ENCODE measurements around the gene MYCBPAP. TPM values are rescaled to one million over a fixed set of nuclear protein-coding genes. Genes with fewer than 3 reads are reported as not detected.

The MYCBPAP gene
- total RNA-seq, 4 donors from 2014 or later = 0.78 to 3.2 (median 1.6) TPM

DNA sequence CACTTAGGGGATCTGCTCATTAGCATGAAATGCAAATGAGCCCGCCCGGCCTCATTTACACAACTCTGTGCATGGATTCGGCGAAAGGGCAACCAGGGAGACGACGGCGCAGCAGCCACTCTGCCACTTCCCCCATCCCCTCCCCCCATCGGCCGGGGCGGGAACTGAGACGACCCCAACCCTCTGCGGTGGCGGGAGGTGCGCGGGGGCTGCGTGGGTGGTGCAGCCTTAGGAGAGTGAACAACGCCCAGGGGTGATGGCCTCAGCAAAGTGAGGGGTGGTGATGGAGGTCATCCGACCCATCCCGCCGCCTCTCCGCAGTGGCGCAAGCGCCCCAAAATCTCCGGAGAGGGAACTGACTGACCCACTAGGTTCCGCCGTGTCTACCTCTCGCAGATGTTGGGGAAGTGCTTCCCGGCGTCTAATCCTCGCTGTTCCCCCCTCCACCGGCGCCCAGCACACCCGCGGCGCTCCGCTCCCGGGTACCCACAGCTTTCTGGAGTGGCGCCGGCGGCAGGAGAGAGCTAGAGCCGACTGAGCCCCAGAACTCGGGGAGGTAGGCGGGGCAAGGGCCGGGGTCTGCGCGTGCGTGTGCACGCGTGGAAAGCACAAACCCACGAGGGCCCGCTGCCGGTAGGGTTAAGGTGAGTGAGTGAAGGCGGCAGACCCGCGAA is 50.8 kb downstream of the MYCBPAP start:
- H3K9me3 ChIP-seq = no peaks in the 10 kb centered on the region
- H3K36me3 ChIP-seq = peaks cover 0 to 7% of the 10 kb centered on the region in 2 donors
- H3K4me3 ChIP-seq (replicated peaks in 1 of 3) = peak overlapping the region in 1 of 3 donors; percentile 29
- H3K27me3 ChIP-seq = peaks cover 10% of the 10 kb centered on the region
- DNase-seq = peak in 1 of 2 donors; percentile 19
- TF ChIP-seq, protein P1, sequence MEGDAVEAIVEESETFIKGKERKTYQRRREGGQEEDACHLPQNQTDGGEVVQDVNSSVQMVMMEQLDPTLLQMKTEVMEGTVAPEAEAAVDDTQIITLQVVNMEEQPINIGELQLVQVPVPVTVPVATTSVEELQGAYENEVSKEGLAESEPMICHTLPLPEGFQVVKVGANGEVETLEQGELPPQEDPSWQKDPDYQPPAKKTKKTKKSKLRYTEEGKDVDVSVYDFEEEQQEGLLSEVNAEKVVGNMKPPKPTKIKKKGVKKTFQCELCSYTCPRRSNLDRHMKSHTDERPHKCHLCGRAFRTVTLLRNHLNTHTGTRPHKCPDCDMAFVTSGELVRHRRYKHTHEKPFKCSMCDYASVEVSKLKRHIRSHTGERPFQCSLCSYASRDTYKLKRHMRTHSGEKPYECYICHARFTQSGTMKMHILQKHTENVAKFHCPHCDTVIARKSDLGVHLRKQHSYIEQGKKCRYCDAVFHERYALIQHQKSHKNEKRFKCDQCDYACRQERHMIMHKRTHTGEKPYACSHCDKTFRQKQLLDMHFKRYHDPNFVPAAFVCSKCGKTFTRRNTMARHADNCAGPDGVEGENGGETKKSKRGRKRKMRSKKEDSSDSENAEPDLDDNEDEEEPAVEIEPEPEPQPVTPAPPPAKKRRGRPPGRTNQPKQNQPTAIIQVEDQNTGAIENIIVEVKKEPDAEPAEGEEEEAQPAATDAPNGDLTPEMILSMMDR (IDR thresholded peaks at IDR 0.05) = no peak
- no peak for TF ChIP-seq POLR2A (IDR thresholded peaks at IDR 0.05)
- intact Hi-C loops (cut with DNase I) = no loop called here
- WGBS, 2 donors = 0 to 5% methylated on average over 31 to 32 of the region's 55 CpGs
- peaks cover 52 to 62% of the 10 kb centered on the region in 2 donors for H3K4me1 ChIP-seq
- no peak overlapping the region for H3K27ac ChIP-seq

DNA sequence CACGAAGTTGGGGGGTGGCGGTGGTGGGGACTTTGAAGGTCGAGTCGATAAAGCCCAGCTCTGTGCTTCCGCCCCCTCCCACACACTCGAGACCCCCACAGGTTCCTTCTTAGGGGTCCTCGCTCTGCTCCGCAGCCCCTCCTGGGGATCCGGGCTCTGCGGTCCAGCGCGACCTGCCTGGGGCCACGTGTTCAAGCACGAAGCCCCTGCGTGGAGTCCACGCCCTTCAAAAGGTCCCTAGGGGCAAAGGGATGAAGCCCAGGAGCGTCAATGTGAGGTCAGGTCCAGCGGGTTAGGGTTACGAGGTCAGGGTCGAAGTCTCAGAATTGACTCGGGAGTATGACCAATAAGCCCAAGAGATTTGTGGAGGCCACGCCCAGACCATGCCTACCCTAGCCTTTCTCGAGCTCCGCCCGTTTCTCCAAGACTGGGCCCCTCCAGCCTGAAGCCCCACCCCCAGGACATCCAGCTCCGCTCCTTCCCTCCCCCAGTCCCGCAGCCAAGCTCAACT is 51.5 kb downstream of the MYCBPAP start:
- Histone ChIP-seq H3K4me1 (peaks cover 58 to 67% of the 10 kb centered on the region in 2 donors), H3K27ac (no peak overlapping the region), H3K9me3 (no peaks in the 10 kb centered on the region), H3K36me3 (peaks cover 0 to 7% of the 10 kb centered on the region in 2 donors), H3K27me3 (peaks cover 10% of the 10 kb centered on the region), H3K4me3 (replicated peaks in 1 of 3) (peak overlapping the region in 1 of 3 donors; percentile 29)
- TF ChIP-seq, protein P1 (IDR thresholded peaks at IDR 0.05) = no peak
- no peak for TF ChIP-seq POLR2A (IDR thresholded peaks at IDR 0.05)
- DNase-seq = peak; percentile 30 to 48
- 0 to 7% methylated on average over 5 to 26 of the region's 27 CpGs for WGBS, 2 donors
- intact Hi-C loops (cut with DNase I) = no loop called here

DNA sequence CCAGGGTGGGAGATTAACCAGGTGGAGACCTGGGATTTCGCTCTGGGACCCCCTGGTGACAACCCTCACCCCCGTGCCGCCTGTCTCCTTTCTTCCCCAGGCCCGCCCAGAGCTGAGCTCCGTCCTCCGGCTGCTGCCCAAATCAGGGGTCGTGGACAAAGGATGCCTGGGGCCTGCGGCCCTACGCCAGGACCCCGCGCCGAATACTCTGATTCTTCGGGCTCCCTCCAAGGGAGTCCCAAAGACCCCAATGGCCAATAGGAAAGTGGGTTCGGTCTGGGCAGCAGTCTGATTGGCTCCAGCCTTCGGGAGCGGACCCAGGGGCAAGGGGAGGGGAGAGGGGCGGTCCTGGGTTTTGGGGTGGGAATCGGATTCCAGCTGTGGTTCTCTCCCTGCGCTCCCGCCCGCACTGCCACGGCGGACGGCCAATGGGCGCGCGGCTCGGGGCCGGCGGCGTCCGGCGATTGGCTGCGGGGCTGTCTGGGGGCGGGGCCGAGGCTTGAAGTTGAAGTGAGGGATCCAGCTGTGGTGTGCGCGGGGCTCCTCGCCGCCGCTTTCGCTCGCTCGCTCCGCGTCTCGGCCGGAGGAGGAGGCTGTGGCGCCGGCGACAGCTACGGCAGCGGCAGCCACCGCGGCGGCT is 52.1 kb downstream of the MYCBPAP start, which contains the start of gene CACNA1G:
Gene CACNA1G (plus strand): TSS at position 531 of the 640 bp plus-strand sequence. CDS start 745 bp downstream, outside the sequence.
- Histone ChIP-seq H3K27me3 (peaks cover 10% of the 10 kb centered on the region), H3K36me3 (peaks cover 0 to 4% of the 10 kb centered on the region in 2 donors), H3K9me3 (no peaks in the 10 kb centered on the region), H3K4me3 (replicated peaks in 1 of 3) (peak within 1 kb of the TSS in 2 of 3 donors; percentile 26 to 29), H3K27ac (no peak within 1 kb of the TSS), H3K4me1 (peaks cover 59 to 71% of the 10 kb centered on the region in 2 donors)
- peak in 1 of 2 donors; percentile 46 for TF ChIP-seq POLR2A (IDR thresholded peaks at IDR 0.05)
- TF ChIP-seq, protein P1 (IDR thresholded peaks at IDR 0.05) = no peak
- DNase-seq = peak; percentile 84 to 86
- WGBS, 2 donors = 4 to 7% methylated on average over 10 to 16 of the region's 56 CpGs
- intact Hi-C loops (cut with DNase I) = no loop called here

DNA sequence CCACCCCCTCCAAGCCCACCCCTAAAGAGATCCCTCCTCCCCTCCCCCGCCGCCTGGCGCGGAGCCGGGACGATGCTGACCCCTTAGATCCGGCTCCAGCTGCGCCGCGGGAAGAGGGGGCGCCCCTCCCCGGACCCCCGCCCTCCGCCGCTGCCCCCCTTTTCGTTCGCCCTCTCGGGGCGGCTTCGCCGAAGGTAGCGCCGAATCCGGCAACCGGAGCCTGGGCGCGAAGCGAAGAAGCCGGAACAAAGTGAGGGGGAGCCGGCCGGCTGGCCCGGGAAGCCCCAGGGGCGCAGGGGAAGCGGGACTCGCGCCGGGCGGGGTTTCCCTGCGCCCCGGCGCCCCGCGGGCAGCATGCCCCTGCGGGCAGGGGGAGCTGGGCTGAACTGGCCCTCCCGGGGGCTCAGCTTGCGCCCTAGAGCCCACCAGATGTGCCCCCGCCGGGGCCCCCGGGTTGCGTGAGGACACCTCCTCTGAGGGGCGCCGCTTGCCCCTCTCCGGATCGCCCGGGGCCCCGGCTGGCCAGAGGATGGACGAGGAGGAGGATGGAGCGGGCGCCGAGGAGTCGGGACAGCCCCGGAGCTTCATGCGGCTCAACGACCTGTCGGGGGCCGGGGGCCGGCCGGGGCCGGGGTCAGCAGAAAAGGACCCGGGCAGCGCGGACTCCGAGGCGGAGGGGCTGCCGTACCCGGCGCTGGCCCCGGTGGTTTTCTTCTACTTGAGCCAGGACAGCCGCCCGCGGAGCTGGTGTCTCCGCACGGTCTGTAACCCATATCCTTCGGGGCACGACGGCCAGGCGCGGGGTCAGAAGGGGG is 52.9 kb downstream of the MYCBPAP start:
- Histone ChIP-seq H3K27ac (no peak overlapping the region), H3K4me3 (replicated peaks in 1 of 3) (peak overlapping the region in 2 of 3 donors; percentile 17 to 29), H3K4me1 (peaks cover 59 to 68% of the 10 kb centered on the region in 2 donors), H3K27me3 (peaks cover 10% of the 10 kb centered on the region), H3K9me3 (no peaks in the 10 kb centered on the region), H3K36me3 (no peaks in the 10 kb centered on the region)
- 0% methylated on average over 1 to 7 of the region's 88 CpGs for WGBS, 2 donors
- TF ChIP-seq POLR2A (IDR thresholded peaks at IDR 0.05) = no peak
- TF ChIP-seq, protein P1 (IDR thresholded peaks at IDR 0.05) = no peak
- peak; percentile 24 to 27 for DNase-seq
- intact Hi-C loops (cut with DNase I) = no loop called here

All from thyroid gland (tissue), 4 donors.